WERI-Rb-1 (cell line): ENCODE results near the gene B9D2.

Source experiments
- DNase-seq: peaks from one replicate; pipeline ENCODE4 v3.0.0-alpha.2; 2020
- H3K27ac ChIP-seq: fragments of 250-450 bp; sonication (Bioruptor Pico); 2 replicates; pipeline ENCODE4 v1.5.1; 2020; ENCODE audit warnings: mild to moderate bottlenecking, moderate library complexity
- H3K27me3 ChIP-seq: fragments of 250-450 bp; sonication (Bioruptor Pico); 2 replicates; pipeline ENCODE4 v1.5.1; 2021; ENCODE audit warnings: mild to moderate bottlenecking, low read depth, moderate library complexity; ENCODE audit not compliant: insufficient read depth, severe bottlenecking
- H3K36me3 ChIP-seq: fragments of 250-450 bp; sonication (Bioruptor Pico); 2 replicates; pipeline ENCODE4 v1.5.1; 2020; ENCODE audit warnings: mild to moderate bottlenecking, moderate library complexity
- H3K4me3 ChIP-seq: 2 replicates; pipeline ENCODE4 v1.5.1; 2011; ENCODE audit warnings: low read depth, mild to moderate bottlenecking, control low read depth, low read length
- H3K9me3 ChIP-seq: fragments of 250-450 bp; sonication (Bioruptor Pico); 2 replicates; pipeline ENCODE4 v1.5.1; 2021; ENCODE audit warnings: mild to moderate bottlenecking, moderate library complexity; ENCODE audit not compliant: severe bottlenecking
- TF ChIP-seq, protein P1 (sequence below): IDR thresholded peaks from 2 replicates; pipeline ENCODE4 v1.5.1; 2011; ENCODE audit warnings: low read depth, mild to moderate bottlenecking, control low read depth, inconsistent platforms, low read length

Gene B9D2

DNA sequence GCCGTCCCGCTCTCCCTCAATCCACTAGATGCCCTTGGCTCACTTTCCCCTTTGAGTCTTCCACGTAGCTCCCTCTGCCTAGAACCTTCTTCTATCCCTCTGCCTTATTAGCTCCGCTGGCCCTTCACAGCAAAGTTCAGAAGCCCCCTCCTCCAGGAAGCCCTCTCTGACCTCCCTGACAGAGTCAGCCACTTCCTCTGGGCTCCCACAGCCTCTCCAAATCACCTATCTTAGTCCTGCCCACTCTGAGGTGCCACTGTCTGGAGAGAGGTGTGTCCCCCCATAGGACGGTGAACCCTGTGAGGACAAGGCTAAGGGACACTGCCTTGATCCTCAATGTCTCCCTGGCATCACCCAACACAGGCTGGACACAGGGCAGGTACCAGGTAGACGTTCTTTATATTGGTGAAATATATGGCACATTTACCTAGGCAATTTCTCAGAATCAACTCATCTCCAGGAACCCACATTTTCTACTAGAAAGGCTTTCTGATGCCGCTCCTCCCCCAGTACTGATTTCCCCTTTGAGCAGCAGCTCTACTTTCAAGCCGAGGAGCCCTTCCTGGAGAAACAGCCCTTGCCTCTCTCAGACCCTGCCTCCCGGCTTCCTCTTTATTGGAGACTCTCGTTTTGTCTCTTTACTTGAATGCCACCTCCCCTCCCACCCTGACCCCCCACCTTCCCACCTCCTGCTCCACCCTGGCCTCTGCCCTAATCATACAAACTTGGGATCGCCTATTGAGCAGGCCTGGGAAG lies 6.8 kb downstream of the B9D2 start:
- no peak overlapping the region for H3K4me3 ChIP-seq
- H3K36me3 ChIP-seq = no peaks in the 10 kb centered on the region
- peaks cover 5% of the 10 kb centered on the region for H3K27me3 ChIP-seq
- TF ChIP-seq, protein P1, sequence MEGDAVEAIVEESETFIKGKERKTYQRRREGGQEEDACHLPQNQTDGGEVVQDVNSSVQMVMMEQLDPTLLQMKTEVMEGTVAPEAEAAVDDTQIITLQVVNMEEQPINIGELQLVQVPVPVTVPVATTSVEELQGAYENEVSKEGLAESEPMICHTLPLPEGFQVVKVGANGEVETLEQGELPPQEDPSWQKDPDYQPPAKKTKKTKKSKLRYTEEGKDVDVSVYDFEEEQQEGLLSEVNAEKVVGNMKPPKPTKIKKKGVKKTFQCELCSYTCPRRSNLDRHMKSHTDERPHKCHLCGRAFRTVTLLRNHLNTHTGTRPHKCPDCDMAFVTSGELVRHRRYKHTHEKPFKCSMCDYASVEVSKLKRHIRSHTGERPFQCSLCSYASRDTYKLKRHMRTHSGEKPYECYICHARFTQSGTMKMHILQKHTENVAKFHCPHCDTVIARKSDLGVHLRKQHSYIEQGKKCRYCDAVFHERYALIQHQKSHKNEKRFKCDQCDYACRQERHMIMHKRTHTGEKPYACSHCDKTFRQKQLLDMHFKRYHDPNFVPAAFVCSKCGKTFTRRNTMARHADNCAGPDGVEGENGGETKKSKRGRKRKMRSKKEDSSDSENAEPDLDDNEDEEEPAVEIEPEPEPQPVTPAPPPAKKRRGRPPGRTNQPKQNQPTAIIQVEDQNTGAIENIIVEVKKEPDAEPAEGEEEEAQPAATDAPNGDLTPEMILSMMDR = no peak
- H3K9me3 ChIP-seq = no peaks in the 10 kb centered on the region
- no peak for DNase-seq
- no peak overlapping the region for H3K27ac ChIP-seq

GRCh38 chr19:41355802-41356201 lies 8.1 kb downstream of the B9D2 start:
- Histone ChIP-seq H3K4me3 (no peak overlapping the region), H3K36me3 (no peaks in the 10 kb centered on the region), H3K27ac (no peak overlapping the region), H3K27me3 (peaks cover 10% of the 10 kb centered on the region), H3K9me3 (no peaks in the 10 kb centered on the region)
- DNase-seq = no peak
- TF ChIP-seq, protein P1 = no peak

DNA sequence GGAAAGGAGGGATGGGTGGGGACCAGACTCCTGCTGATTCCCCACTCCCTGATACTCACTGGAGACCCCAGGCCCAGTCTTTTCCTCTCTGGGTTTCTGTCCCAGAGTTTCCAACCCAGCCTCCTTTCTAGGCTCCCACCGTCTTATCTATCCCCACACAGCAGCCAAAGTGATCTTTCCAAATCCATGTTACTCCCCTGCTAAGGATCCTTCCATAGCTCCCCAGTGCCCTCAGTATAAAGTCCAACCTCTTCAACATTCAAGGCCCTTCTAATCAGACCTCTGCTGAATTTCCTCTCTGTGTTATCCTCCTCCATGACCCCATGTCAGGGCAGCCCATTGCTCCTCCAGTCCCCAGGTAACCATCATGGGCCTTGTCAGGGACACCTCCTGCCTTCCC lies 8.9 kb downstream of the B9D2 start:
- no peak overlapping the region for H3K27ac ChIP-seq
- H3K9me3 ChIP-seq = no peaks in the 10 kb centered on the region
- no peak for DNase-seq
- peaks cover 10% of the 10 kb centered on the region for H3K27me3 ChIP-seq
- no peaks in the 10 kb centered on the region for H3K36me3 ChIP-seq
- no peak overlapping the region for H3K4me3 ChIP-seq
- TF ChIP-seq, protein P1 = no peak

GRCh38 chr19:41354343-41354953 lies 9.5 kb downstream of the B9D2 start:
- Histone ChIP-seq H3K27ac (no peak overlapping the region), H3K9me3 (no peaks in the 10 kb centered on the region), H3K36me3 (no peaks in the 10 kb centered on the region), H3K4me3 (peak overlapping the region; percentile 57), H3K27me3 (peaks cover 10% of the 10 kb centered on the region)
- no peak for DNase-seq
- TF ChIP-seq, protein P1 = no peak

DNA sequence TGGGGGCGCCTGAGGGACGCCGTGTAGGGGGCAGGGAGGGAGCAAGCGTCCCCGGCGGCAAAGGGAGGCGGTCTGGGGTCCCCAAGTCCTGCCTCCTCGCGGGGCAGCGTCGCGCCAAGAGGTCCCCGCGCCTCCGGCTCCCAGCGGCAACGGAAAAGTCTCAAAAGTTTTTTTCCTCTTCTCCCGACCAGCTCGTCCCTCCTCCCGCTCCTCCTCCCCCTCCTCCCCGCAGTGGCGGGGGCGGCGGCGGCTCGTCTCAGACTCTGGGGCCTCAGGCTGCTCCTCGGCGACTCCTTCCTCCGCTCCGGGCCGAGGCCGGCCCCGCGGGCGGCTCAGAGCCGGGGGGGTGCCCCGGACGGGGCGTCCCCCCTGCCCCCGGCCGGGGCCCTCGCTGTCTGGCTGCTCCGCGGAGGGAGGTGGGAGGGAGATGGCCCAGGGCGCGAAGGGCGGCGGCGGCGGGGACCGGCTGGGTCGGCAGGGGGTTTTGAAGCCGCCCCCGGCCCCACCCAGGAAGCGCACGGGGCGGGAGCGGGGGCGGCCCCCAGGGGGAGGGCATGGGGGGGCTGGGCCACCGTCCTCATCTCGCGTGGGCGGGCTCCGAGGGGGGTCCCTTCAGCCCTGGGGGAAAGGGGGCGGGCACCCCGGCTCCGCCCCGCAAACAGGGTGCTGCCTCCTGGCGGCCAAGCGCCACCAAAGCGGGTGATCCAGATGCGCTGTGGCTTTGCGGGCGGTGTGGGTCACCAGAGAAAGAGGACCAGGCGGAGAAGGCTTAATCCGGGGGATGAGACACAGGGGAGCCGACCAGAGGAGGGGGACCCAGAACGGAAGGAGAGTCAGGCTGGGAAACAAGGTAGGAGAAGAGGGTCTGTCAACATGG lies 10.2 kb downstream of the B9D2 start, which contains the start of gene TGFB1:
TSS of gene TGFB1 (minus strand) at position 457 of the 877 bp plus-strand sequence. CDS start 878 bp downstream, outside the sequence.
- peak; percentile 88 for DNase-seq
- H3K27me3 ChIP-seq = peaks cover 10% of the 10 kb centered on the region
- H3K4me3 ChIP-seq = peak within 1 kb of the TSS; percentile 57

More for the DNA sequence above, 10.2 kb downstream of the B9D2 start, which contains the start of gene TGFB1:
- Histone ChIP-seq H3K36me3 (no peaks in the 10 kb centered on the region), H3K27ac (0 out of 2 replicates have a peak within 1 kb of the TSS, but pooled peaks have one; percentile 33), H3K9me3 (no peaks in the 10 kb centered on the region)
- TF ChIP-seq, protein P1 = peak; percentile 85
